ENCODE data around the gene TBL3. TPM values are rescaled to one million over a fixed set of nuclear protein-coding genes. Genes with fewer than 3 reads are reported as not detected.
"Not testable (repeated sequence)": the region's sequence is repeated elsewhere in the genome, so short reads cannot be mapped to it uniquely, and the experiment has no call there.

TBL3 gene
- total RNA-seq, 1 experiment from 2014 or later: 68.0 TPM

DNA sequence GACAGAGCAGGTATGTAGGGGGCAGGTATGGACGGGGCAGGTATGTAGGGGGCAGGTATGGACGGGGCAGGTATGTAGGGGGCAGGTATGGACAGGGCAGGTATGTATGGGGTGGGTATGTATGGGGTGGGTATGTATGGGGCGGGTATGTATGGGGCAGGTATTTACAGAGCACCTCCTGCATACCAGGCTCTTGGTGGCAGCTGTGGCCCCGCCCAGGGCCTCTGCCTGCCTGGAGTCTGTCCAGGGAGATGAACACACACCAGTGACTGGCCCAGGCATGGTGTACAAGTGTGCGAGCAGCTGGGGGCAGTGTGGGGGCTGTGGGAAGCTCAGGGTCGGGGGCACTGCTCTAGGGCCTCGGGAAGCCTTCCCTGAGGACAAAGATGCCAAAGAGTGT is 21.8 kb upstream of the TBL3 start:
- H3K27me3 ChIP-seq (replicated peaks): no peaks in the 10 kb centered on the region
- DNase-seq (ENCODE audit: low read depth in 1 of 2, low spot score in 2 of 2): no peak
- no peak overlapping the region for H3K27ac ChIP-seq

DNA sequence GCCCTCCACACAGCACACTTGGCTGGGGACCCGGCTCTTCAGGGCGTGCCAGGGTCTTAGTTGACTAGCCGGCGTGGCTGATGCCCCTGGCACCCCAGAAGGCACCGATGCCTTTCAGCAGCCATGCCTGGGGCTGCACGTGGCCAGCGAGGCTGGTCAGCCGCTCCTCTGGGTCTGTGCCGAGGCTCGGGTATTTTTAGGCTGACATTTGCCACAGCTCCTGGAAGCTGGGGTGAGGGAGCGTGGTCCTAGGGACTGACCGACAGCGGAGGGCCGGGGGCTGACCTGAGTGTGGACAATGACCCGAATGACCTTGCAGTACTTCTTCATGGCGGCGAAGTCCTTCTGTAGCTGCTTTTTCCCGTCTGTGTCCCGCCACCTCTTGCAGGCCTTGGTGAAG is 21.3 kb upstream of the TBL3 start:
- no peak for DNase-seq (ENCODE audit: low read depth in 1 of 2, low spot score in 2 of 2)
- Histone ChIP-seq H3K4me3 (no peak overlapping the region), H3K9me3 (replicated peaks) (no peaks in the 10 kb centered on the region), H3K36me3 (no peaks in the 10 kb centered on the region), H3K4me1 (replicated peaks) (no peaks in the 10 kb centered on the region), H3K27me3 (replicated peaks) (no peaks in the 10 kb centered on the region), H3K27ac (no peak overlapping the region)

More for the DNA sequence above, 21.8 kb upstream of the TBL3 start:
- Histone ChIP-seq H3K9me3 (replicated peaks) (no peaks in the 10 kb centered on the region), H3K4me3 (no peak overlapping the region), H3K4me1 (replicated peaks) (no peaks in the 10 kb centered on the region), H3K36me3 (no peaks in the 10 kb centered on the region)

DNA sequence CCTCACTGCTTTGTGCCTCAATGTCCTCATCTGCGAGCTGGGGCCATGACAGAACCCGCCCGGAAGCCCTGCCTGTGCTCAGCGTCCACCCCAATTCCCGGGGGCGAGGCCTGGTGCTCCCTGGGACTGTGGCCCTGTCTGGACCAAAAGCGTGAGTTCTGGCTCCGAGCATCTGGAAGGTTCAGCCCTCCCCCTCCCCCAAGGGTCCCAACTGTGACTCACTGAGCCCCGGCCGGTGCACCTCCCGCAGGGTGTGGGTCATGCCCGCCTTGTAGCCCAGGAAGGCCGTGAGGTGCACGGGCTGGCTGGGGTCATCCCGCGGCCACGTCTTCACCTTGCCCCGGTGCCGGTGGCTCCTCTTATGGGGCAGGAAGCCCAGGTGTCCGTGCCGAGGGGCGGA is 18.1 kb upstream of the TBL3 start:
- no peak for DNase-seq (ENCODE audit: low read depth in 1 of 2, low spot score in 2 of 2)

DNA sequence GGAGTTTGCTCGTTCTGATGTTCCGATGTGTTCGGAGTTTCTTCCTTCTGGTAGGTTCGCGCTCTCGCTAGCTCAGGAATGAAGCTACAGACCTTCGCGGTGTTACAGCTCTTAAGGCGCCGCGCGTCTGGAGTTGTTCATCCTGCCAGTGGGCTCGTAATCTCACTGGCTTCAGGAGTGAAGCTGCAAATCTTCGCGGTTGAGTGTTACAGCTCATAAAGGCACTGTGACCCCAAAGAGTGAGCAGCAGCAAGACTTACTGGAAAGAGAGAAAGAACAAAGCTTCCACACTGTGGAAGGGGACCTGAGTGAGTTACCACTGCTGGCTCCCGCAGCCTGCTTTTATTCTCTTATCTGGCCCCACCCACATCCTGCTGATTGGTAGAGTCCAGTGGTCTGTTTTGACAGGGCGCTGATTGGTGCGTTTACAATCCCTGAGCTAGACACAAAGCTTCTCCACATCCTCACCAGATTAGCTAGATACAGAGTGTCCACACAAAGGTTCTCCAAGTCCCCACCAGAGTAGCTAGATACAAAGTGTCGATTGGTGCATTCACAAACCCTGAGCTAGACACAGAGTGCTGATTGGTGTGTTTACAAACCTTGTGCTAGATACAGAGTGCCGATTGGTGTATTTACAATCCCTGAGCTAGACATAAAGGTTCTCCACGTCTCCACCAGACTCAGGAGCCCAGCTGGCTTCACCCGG is 14.3 kb upstream of the TBL3 start:
- H3K27ac ChIP-seq; H3K9me3 ChIP-seq (replicated peaks); DNase-seq (ENCODE audit: low read depth in 1 of 2, low spot score in 2 of 2); H3K4me3 ChIP-seq; H3K27me3 ChIP-seq (replicated peaks): not testable (repeated sequence)
- Histone ChIP-seq H3K36me3 (peaks cover 27% of the 10 kb centered on the region), H3K4me1 (replicated peaks) (peaks cover 20% of the 10 kb centered on the region)

More for the DNA sequence above, 18.1 kb upstream of the TBL3 start:
- no peak overlapping the region for H3K4me3 ChIP-seq
- no peaks in the 10 kb centered on the region for H3K36me3 ChIP-seq
- H3K27ac ChIP-seq: no peak overlapping the region
- no peaks in the 10 kb centered on the region for H3K9me3 ChIP-seq (replicated peaks)
- H3K27me3 ChIP-seq (replicated peaks): no peaks in the 10 kb centered on the region
- peaks cover under 1% of the 10 kb centered on the region; the same call in 1 of the 2 replicates for H3K4me1 ChIP-seq (replicated peaks)

DNA sequence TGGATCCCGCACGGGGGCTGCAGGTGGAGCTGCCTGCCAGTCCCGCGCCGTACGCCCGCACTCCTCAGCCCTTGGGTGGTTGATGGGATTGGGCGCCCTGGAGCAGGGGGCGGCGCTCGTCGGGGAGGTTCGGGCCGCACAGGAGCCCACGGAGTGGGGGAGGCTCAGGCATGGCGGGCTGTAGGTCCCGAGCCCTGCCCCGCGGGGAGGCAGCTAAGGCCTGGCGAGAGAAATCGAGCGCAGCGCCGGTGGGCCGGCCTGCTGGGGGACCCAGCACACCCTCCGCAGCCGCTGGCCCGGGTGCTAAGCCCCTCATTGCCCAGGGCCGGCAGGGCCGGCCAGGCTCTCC is 13.7 kb upstream of the TBL3 start:
- H3K4me3 ChIP-seq; H3K27me3 ChIP-seq (replicated peaks); H3K27ac ChIP-seq; DNase-seq (ENCODE audit: low read depth in 1 of 2, low spot score in 2 of 2); H3K9me3 ChIP-seq (replicated peaks): not testable (repeated sequence)
- H3K4me1 ChIP-seq (replicated peaks): peaks cover 25% of the 10 kb centered on the region
- peaks cover 32% of the 10 kb centered on the region for H3K36me3 ChIP-seq

DNA sequence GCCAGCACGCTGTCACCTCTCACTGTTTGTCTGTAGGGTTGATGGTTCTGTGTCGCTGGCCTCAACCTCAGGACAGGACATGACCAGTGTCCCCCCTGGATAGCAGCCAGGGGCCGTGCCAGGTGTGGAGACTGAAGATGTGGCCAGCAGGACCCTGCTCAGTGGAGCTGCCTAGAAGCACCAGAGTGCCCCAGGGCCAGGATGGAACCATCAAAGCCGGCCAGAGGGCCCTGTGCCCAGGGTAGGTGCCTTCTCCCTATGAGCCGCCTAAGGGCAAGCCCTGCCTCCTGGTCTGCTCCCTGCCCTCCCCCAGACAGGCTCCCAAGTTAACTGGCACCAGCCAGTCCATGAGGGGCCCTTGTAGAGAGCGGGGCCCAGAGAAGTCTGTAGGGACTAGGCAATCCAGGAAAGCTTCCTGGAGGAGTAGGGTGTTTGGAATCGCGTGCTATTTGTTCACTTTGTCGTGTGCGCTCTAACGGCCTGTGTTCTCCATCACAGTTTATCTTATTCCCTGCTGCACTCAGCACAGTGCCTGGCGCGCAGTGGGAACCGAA is 13.1 kb upstream of the TBL3 start:
- Histone ChIP-seq H3K4me1 (replicated peaks) (peaks cover 32% of the 10 kb centered on the region), H3K36me3 (peaks cover 39% of the 10 kb centered on the region)
- DNase-seq (ENCODE audit: low read depth in 1 of 2, low spot score in 2 of 2): no peak

DNA sequence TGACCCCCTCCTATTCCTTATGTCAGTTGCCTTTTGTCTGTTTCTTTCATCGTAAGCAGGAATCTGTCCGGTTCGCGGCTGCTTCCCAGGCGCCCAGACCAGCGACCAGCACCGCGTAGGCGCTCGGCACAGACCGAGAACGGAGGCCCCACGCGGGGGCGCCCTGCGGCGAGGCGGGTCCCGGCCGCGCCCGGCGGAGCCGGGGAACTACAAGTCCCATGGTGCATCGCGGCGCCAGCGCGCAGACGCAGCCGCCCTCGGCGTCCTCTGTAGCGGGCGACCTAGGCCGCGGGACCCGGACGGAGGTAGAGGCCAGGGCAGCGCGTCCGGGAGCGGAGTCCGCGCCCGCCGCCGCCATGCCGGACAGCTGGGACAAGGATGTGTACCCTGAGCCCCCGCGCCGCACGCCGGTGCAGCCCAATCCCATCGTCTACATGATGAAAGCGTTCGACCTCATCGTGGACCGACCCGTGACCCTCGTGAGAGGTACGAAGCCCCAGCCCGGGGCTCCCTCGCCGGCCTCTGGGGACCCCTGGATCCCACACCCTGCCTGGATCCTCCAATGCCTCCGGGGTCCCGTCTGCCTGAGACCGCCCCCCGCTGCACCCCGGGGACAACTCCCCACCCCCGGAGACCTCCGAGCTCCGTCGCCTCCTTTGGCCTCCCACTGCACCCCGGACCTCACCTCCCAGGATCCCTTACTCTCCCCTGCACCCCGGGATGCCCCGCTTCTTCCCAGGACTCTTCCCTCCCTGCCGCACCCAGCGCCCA is 12.4 kb upstream of the TBL3 start, which contains the start of gene NDUFB10:
Gene NDUFB10, plus strand, starts transcription at position 270 of the 771 bp plus-strand sequence. Its CDS starts 87 bp downstream, at position 357.
- Histone ChIP-seq H3K36me3 (peaks cover 46% of the 10 kb centered on the region), H3K4me1 (replicated peaks) (peaks cover 32% of the 10 kb centered on the region), H3K27me3 (replicated peaks) (no peaks in the 10 kb centered on the region), H3K27ac (peak within 1 kb of the TSS; percentile 1; the same call in 1 of the 2 replicates), H3K9me3 (replicated peaks) (no peaks in the 10 kb centered on the region), H3K4me3 (peak within 1 kb of the TSS; percentile 67)
- DNase-seq (ENCODE audit: low read depth in 1 of 2, low spot score in 2 of 2): peak; percentile 85 to 94

More for the DNA sequence above, 13.1 kb upstream of the TBL3 start:
- Histone ChIP-seq H3K27me3 (replicated peaks) (no peaks in the 10 kb centered on the region), H3K9me3 (replicated peaks) (no peaks in the 10 kb centered on the region), H3K27ac (no peak overlapping the region), H3K4me3 (peak overlapping the region; percentile 67)

DNA sequence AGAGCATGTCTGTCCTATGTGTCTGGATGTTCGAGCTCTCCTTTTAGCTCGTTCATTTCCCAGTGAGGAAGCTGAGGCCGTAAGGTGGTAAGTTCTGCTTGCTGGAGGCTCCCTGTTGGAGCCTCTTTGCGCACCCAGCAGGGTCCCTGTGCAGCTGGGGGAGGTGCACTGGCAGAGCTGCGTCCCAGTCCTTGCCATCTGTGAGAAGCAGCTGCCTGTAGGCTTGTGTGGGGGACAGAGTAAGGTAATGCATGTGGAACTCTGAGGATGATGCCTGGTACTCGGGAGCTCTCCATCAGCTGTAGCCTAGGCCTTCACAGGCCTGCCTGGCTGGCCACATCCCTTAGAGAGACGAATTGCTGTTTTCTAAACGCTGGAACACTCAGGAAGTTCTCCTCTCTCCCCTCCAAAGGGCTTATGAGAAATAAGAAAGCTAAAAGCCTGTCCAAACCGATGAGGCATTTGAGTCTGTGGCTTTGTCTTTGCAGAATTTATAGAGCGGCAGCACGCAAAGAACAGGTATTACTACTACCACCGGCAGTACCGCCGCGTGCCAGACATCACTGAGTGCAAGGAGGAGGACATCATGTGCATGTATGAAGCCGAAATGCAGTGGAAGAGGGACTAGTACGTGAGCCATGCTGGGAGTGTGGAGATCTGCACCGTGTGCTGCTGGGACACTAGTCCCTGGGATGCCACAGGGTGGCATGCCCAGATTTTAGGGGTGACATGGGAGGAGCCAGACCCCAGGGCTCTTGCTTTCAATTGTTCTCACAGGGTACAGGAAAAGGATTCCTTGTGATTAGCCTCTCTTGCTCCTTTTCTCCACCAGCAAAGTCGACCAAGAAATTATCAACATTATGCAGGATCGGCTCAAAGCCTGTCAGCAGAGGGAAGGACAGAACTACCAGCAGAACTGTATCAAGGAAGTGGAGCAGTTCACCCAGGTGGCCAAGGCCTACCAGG is 10.9 kb upstream of the TBL3 start:
- Histone ChIP-seq H3K36me3 (peaks cover 57% of the 10 kb centered on the region), H3K27me3 (replicated peaks) (no peaks in the 10 kb centered on the region), H3K4me1 (replicated peaks) (peaks cover 38% of the 10 kb centered on the region), H3K4me3 (peak overlapping the region; percentile 67), H3K27ac (no peak overlapping the region), H3K9me3 (replicated peaks) (no peaks in the 10 kb centered on the region)
- DNase-seq (ENCODE audit: low read depth in 1 of 2, low spot score in 2 of 2): peak in 1 of 2 experiments; percentile 36

DNA sequence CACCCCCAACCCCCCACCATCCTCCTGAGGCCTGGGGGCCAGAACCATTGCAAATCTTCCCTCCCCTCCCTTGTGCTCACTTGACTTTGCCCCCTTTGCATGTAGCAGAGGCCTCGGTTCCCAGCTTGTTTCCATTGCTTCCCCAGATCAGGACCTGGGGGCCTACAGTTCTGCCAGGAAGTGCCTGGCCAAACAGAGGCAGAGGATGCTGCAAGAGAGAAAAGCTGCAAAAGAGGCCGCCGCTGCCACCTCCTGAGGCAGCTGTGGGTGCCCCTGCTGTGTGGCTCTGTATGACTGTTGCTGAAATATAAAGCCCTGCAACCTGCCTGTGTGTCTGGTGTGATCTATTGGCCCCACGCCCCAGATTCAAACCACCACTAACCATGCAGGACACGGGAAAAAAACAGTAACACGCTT is 10.2 kb upstream of the TBL3 start:
- peaks cover 64% of the 10 kb centered on the region for H3K36me3 ChIP-seq
- DNase-seq (ENCODE audit: low read depth in 1 of 2, low spot score in 2 of 2): no peak
- H3K27ac ChIP-seq: no peak overlapping the region

DNA sequence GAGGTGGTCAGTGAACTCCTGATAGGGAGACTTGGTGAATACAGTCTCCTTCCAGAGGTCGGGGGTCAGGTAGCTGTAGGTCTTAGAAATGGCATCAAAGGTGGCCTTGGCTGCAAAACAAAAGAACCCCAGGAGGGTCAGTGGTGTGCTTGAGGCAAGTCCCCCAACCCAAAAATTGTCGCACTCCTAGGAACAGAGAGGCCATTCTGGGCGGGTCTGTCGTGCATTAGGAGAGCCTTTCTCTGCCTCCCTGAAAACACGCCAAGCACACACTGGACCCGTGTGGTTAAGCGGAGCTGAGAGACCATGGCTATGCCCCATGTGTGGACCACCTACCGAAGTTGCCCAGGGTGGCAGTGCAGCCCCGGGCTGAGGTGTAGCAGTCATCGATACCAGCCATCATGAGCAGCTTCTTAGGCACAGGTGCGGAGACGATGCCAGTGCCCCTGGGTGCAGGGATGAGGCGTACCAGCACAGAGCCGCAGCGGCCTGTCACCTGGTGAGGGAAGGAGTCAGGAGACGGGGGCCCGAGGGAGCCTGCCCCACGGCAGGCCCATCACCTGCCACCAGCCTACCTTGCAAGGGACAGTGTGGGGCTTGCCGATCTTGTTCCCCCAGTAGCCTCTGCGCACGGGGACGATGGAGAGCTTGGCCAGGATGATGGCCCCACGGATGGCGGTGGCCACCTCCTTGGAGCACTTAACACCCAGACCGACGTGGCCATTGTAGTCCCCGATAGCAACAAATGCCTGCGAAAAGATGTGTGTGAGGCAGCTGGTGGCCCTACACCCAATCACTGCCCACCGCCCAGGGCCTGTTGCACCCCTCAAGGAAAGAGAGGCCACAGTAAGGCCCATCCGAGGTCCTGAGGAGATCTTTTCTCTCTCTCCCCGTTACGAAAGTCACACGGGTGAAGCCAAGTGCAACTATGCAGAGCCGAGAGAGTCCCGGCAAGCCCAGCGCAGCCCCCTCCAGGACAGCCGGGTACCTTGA is 9.4 kb upstream of the TBL3 start:
- Histone ChIP-seq H3K4me1 (replicated peaks) (peaks cover 39% of the 10 kb centered on the region), H3K4me3 (peak overlapping the region; percentile 88; the same call in 1 of the 2 replicates), H3K36me3 (peaks cover 69% of the 10 kb centered on the region)
- not testable (repeated sequence) for DNase-seq (ENCODE audit: low read depth in 1 of 2, low spot score in 2 of 2); H3K9me3 ChIP-seq (replicated peaks); H3K27ac ChIP-seq; H3K27me3 ChIP-seq (replicated peaks)

More for the DNA sequence above, 10.2 kb upstream of the TBL3 start:
- H3K9me3 ChIP-seq (replicated peaks): no peaks in the 10 kb centered on the region
- no peaks in the 10 kb centered on the region for H3K27me3 ChIP-seq (replicated peaks)
- H3K4me3 ChIP-seq: no peak overlapping the region
- peaks cover 39% of the 10 kb centered on the region for H3K4me1 ChIP-seq (replicated peaks)

DNA sequence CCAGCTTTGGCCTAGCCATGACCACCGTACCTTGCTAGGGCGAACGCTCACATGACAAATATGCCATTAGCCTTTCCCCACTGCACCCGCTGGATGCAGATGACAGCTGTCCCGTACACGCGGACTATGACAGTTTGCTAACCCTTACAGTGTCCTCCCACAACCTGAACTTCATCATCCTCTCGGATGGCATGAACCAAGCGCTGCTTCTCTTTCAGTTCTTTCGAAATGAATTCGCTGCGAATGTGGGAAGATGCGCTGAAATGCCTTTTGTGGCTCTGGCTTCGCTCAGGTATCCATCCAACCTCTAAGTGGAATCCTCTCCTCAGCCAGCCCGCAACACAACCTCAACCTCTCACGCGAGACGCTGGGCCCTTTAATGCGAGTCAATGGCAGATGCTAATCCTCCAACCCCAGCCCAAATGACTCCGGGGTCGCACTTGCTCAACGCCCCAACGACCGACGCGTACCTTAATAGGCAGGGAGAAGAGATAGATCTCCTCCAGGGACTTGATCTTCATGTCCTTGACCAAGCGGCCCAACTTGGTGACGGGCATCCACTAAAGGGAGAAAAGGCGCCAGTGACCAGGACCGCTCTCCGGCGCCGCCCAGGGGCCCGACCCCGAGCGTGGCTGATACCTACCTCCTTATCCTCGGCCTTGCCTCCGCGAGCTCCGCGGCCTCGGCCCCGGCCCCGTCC is 7.9 kb upstream of the TBL3 start:
- no peaks in the 10 kb centered on the region for H3K27me3 ChIP-seq (replicated peaks)
- DNase-seq (ENCODE audit: low read depth in 1 of 2, low spot score in 2 of 2): peak in 1 of 2 experiments; percentile 40

More for the DNA sequence above, 7.9 kb upstream of the TBL3 start:
- peaks cover 36% of the 10 kb centered on the region for H3K4me1 ChIP-seq (replicated peaks)
- H3K36me3 ChIP-seq: peaks cover 69% of the 10 kb centered on the region
- H3K27ac ChIP-seq: peak overlapping the region; percentile 85
- peak overlapping the region; percentile 88 for H3K4me3 ChIP-seq
- no peaks in the 10 kb centered on the region for H3K9me3 ChIP-seq (replicated peaks)

Data from SJSA1 (cell line).